GM19023 (cell line): Measurements from ENCODE around the gene AFAP1.

Experiments used
- ATAC-seq: cut with Tn5 transposase; IDR thresholded peaks from one replicate; pipeline ENCODE4 v1.9.1; 2021; ENCODE audit warnings: mild to moderate bottlenecking, moderate library complexity; ENCODE audit not compliant: unreplicated experiment

The AFAP1 gene

GRCh38 chr4:7790999-7791398 lies 148.7 kb downstream of the AFAP1 start:
- no peak for ATAC-seq

DNA sequence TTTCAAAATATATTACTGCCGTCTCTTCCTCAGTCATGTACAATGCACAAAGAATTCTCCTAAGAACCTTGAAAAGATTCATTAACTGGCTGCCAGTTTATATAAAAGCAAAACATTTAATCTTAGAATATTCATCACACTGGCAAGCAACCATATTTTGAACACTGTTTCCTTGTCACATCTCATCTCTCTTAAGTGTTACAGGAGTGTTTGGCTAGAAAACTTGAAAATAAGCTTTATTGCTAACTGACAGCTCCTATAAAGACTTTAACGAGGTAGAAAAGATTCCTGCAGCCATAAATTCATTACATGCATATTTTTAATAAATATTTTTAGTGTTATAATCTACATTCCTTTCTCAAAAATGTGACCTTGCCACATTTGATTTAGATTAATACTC lies 149.6 kb downstream of the AFAP1 start:
- no peak for ATAC-seq

GRCh38 chr4:7788694-7789425 lies 150.8 kb downstream of the AFAP1 start:
- no peak for ATAC-seq

GRCh38 chr4:7788193-7788592 lies 151.5 kb downstream of the AFAP1 start:
- ATAC-seq: no peak

- ATAC-seq: no peak
Observed at GRCh38 chr4:7787681-7788141, 151.9 kb downstream of the AFAP1 start.

DNA sequence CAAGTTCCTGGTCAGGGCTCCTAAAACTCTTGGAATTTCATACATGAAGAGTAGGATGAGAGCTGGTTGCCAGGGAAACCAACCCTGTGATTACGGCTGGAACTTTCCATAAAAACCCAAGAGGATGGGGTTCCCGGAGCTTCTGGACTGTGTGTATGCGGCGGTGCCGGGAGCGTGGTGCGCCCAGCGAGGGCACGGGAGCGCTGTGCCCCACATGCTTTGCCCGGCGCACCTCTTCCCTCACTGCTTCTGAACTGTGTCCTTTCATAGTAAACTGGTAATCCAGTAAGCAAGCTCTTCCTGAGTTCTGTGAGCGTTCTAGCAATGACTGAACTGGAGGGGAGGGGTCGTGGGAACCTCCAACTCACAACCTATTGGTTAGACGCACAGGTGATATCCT lies 152.6 kb downstream of the AFAP1 start:
- no peak for ATAC-seq

DNA sequence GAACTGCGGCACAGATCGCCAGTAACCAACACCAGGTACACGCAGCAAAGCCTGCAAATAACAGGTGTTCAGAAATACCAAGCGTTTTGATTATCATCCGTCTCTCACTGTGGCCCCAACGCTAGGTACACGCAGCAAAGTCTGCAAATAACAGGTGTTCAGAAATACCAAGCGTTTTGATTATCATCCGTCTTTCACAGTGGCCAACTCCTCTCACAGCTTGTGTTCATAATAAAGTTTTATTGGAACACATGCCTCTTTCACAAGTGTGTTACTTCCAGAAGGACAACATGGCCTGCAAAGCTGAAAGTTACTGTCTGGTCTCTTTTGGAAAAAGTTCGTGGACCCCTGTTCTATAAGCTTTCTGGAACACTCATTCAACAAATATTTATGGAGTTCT lies 153.1 kb downstream of the AFAP1 start:
- ATAC-seq: no peak

GRCh38 chr4:7786040-7786439 lies 153.6 kb downstream of the AFAP1 start:
- ATAC-seq: no peak

DNA sequence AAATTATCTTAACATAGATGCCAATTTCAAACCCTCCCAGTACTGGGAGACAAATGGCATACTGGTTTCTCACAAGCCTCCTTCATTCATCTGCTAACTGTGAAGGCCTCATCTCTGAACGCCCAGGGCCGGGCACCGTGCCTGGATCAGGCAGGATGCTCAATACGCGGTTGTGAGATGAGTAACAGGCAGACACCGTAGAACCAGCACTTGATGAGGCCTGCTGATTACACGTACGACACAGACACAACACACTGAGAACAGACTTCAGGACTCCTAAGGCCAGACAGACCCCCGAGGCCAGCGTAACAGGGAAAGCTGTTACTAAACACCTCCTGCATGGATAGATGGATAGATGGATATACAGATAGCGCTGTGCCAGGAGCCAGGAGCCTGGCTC lies 154.6 kb downstream of the AFAP1 start:
- ATAC-seq: no peak

- ATAC-seq: no peak
Observed at GRCh38 chr4:7784131-7784870, 155.4 kb downstream of the AFAP1 start.

DNA sequence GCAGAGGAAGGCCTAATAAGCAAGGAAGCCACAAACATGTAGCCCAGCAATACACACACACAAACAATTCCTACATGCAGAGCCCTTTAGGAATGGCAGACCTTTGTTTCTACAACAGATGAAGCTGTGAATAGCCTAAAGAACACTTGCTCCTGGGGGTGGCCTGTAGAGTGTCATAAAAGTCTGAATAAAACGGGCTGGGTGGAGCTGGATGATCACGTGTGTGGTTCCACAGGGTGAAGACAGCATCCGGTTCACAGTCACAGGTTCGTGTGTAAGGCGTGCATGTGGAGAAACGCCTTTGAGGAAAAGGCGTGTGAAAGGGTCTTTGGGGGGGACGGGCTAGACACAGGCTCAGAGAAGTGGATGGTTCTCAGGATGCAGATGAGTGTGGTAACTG lies 156.1 kb downstream of the AFAP1 start:
- ATAC-seq: no peak

- no peak for ATAC-seq
Observed at GRCh38 chr4:7782783-7783182, 156.9 kb downstream of the AFAP1 start.

- no peak for ATAC-seq
Observed at GRCh38 chr4:7781993-7782392, 157.7 kb downstream of the AFAP1 start.

GRCh38 chr4:7781366-7781765 lies 158.3 kb downstream of the AFAP1 start:
- ATAC-seq: no peak

DNA sequence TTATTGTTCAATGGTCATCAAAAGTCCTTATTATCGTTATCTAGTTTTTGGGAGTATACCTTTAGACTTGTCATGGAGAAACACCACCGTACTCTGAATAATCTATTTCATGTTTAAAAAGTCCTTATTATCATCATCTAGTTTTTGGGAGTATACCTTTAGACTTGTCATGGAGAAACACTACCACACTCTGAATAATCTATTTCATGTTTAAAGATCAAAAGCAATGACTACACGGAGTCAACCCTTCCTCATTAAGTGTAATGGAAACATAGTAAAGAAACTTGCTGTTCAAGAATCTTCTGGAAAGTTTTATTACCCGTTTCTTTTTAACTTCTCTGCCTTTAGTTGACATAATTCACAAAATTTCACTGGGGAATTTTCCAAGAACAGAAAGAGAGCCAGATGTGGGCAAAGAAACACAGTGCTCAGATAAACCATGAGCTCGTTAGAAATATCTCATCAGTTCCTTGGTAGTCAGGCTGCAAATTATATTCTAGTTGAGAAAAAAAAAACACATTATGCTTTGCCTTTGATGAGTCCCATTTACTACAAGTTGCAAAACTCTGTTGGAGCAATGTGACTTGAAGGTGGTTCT lies 158.8 kb downstream of the AFAP1 start:
- no peak for ATAC-seq

DNA sequence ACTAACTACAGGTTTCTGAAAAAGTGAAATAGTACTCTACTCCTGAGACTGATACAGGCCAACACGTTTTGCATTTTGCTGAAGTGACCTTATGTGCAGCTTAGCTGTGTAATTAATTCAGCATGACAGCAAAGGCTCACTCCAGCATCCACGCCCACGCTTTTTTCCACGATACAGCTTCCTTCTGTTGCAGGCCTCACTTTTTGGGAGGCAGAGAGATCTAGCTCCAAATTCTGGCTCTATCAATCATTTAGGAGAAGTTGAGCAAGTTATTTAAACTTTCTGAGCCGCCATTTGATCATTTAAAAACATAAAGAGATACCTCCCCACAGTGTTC lies 160.3 kb downstream of the AFAP1 start:
- no peak for ATAC-seq

- no peak for ATAC-seq
Observed at GRCh38 chr4:7778510-7779431, 160.9 kb downstream of the AFAP1 start.

DNA sequence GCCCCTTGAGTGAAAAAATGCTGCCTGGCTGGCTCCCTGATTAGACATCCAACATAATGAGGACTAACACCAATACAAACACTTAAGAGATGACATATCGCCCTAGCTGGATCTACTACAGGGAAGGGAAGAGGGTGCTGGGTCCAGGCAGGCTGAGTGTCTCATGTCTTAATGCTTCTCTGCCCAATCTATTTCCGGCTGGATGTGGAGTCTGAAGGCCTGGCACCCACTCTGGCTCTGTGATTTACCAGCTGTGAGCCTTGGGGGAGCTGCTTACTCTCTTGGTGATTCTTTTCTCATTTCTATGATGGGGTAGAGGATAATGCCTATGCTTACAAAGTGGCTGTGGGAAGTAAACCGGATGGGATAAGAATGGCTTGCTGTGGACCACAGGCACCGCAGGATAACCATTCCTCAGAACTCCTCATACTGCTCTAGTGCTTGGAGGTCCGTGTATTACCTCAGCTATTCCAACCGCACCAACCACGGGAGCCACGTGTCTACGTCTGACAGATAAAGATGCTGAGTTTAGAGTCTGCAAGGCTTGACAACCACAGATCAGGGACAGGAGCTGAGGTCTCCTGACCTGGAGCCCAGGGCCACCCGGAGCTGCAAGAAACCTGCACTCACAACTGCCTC lies 161.7 kb downstream of the AFAP1 start:
- ATAC-seq: no peak

GRCh38 chr4:7777017-7777710 lies 162.5 kb downstream of the AFAP1 start:
- no peak for ATAC-seq

DNA sequence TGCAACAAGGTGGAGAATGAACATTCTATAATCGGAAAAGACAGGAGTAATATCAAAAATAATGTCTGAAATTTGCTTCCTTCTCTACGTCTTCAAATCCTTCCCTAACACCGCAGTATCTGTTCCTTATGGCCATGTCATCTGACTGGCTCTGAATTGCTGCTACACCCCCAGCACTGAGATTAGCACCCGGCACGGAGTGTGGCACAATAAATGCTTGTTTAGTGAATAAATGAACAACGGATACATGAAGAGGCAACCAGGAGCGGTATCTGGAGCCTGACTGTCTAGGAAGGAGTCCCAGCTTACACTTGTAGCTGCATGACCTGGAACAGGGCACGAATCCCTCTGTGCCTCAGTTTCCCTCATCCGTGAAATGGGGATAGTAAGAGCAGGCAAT lies 164.3 kb downstream of the AFAP1 start:
- ATAC-seq: no peak
